Inflammatory macrophage (primary cell): ENCODE results near the gene ACBD4.

Experiments
- DNase-seq, 2 donors: peaks; one replicate each; pipeline ENCODE4 v3.0.0-alpha.2; 2020 to 2022

ACBD4 gene

DNA sequence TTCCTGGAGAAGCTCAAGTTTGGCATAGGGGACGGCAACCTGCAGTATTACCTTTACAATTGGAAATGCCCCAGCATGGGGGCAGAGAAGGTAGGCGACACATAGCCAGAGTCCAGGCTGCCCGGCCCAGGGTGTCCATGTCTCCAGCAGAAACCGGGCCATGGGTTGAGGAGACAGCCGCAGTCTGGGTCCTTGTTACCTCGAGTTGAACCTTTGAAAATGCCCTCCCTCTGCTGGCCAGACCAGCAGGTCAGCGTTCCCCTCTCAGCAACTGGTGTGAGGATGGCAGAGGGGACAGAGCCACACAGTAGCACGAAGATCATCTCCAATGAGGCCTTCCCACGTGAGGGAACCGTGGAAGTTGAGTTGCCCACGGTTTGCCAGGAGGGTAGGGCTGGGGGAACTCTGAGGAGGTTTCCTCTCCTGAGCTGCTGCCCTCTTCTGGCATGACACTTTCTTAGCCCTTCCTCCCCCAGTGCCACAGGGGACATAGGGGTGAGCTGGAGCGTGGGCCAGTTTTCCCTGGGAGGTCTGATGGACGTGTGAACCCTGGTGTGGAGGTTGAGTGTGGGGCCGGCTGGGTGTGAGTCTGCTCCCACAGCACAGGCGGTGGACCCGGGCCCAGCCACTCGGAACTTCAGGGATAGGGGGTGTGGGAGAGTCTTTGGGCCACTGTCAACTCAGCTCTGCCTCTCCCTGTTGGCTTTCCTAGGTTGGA lies 30.4 kb upstream of the ACBD4 start:
- no peak for DNase-seq

DNA sequence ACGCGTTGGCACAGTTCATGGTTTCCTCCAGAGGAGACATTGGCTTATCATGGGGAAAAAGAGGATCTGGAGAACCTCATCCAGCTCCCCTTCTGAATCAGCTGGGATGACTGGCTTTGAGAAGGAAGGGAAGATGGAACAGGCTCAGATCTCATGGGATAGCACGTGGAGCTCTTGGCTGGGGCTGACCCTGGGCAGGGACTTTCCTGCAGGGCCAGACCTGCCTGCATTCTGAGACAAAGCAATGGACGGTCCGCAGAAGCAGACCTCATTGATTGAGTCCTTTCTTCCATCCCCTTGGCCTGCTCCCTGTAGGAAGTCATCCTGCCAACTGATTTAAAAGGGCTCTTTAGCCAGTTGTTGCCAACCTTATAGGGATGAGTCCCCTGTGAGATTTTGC lies 29.4 kb upstream of the ACBD4 start:
- no peak for DNase-seq

DNA sequence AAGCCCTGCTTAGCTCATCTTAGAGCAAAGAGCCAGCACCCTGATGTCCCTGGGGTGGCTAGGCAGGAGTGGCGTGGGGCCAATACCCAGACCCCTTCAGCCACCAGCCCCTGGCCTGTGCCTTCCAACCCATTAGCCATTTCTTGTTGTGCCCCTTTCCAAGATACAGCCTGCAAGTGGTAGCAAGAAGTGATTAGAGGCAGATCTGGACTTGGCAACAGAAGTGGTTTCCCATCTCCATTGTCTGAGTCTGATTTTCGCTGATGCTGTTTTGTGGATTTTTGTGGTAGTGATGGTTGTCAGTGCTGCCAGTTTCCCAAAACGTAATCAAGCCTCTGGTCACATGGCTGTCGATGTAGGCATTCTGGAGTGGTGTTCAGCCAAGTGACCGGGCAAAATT lies 28.9 kb upstream of the ACBD4 start:
- no peak for DNase-seq

DNA sequence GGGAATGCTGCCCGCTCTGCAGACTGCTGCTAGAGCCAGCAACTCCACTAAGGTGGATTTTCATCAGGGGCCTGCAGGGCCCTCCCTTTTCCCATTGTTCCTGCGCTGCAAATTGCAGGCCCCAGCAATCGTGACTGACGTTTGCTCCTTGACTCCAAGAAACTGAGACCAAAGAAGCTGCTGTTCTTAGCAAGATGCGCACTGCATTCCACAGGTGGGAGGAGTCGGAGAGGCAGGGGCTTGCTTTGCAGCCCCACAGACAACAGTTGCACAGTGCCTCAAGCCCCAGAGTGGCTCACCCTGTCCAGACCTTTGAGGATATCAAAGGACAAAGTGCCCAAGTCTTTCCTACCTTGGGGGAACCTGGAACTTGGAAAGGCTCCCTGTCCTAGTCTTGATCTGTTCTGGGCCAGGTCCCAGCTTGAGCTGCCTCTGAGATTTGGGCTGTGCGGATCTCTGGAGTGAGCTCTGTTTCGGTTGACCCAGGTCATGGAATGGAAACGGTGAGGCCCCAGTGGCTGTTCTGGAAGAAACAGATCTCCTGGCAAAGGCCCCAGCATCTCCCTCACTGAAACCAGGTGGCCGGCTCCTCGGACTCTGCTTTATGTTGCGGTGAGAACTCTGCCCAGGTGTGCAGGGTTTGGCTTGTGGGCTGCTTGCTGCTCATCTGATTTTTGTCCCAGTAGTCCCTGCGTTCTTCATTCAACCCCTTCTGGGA lies 28.0 kb upstream of the ACBD4 start:
- no peak for DNase-seq

DNA sequence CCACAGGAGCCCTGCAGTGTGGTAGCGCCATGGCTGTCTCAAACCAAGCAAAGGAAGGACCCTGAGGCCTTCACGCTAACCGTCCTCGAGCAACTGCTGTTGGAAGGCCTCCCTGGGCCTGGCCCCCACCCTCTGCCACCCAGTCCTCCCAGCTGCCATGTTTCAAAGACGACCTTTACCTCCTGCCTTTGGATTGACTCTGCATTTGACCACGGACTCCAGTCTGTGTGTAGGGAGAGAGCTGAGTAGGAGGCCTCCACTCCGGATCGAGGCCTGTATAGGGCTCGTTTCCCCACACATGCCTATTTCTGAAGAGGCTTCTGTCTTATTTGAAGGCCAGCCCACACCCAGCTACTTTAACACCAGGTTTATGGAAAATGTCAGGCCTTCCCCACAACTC lies 27.4 kb upstream of the ACBD4 start:
- DNase-seq = no peak

DNA sequence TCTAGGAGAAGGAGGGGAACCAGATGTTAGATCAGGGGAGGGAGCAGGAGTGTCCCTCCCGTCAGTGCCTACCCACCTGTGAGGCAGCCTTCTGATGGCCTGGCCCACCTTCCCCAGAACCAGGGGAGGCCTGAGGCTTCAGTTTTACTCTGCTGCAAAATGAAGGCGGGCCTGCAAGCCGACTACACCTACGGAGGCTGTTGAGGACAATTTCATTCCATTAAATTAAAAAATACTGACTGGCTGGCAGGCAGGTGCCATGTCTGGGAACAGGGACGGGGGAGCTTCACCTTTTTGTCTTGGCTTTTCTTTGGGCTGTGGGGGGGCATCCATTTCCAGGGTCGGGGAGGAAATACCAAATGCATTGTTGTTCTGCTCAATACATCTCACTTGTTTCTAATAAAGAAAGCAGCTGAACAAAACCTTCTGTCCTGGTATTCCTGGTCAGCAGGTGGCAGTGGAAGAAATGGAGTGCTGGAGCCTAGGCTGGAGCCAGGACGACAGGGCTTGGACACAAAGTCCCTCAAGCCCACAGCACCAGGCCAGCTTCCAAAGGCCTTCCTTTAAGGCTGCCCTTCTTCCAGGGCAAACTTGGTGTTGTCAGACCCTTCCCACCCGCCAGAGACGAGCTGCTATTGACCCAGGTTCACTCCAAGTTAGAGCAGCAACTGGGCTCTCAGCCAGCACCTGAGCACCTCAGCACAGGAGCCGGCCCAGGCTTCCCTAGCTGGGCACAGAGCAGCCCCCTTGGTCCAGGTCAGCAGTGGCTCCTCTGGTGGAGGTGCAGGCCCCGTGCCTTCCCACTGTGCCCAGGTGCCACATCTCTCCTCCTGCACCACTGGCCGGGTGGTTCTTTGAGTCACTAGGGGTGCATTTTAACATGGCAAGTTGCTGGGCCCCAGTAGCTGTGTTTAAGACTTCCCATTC lies 26.6 kb upstream of the ACBD4 start:
- DNase-seq = no peak

DNA sequence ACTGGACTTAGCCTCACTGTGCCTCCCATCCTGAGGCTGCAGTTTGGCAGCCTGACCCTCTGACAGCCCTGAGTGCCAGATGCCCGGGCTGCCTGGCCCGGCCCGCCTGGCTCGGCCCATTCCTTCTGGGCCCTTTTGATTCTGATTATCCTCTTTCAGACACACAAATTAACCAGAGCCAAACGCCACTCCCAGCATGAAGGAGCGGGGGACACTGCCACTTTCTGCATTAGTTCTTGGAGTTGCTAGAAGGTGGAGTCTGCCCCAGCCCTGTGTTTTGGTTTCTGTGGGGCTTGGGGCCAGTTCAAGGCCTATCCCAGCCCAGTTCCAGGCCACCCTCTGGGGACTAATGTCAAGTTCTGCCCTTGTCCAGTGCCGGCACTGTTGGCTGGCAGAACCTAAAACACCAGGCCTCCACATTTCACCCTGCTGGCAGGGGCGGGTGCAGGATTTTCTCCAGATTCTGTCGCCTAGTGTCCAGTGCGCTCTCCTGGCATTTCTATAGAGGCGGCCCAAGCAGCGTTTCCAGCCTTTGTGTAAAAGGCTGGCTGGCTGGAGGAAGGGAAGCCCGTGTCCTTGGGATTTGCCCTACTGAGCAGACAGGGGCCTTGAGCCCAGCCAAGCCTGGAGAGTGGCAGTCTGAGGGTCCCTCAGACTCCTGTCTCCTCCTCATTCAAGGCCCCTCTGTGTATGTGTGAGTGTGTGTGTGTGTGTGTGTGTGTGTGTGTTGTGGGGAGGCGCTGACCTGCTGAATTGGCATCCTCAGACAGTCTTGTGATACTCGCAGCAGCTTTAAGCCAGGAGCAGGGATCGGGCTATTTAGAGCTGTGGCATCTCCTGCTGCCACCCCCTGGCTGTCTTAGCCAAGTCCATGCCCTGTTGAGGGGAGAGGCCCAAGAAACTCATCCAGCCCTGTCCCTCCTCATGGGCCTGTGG lies 24.5 kb upstream of the ACBD4 start:
- DNase-seq = no peak

DNA sequence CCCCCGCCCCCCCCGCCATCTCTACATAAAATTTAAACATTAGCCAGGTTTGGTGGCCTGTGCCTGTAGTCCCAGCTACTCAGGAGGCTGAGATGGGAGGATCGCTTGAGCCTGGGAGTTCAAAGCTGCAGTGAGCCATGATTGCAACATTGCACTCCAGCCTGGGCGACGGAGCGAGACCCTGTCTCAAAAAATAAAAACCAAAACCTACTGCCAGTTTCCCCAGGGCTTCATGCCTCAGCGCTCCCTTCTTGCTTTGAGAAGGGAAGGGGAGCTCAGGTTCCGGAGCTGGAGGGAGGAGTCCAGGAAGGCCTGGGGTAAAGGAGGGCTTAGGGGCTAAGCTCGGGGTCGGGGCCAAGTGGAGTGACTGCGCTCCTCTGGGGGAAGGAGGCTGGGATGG lies 23.6 kb upstream of the ACBD4 start:
- no peak for DNase-seq

DNA sequence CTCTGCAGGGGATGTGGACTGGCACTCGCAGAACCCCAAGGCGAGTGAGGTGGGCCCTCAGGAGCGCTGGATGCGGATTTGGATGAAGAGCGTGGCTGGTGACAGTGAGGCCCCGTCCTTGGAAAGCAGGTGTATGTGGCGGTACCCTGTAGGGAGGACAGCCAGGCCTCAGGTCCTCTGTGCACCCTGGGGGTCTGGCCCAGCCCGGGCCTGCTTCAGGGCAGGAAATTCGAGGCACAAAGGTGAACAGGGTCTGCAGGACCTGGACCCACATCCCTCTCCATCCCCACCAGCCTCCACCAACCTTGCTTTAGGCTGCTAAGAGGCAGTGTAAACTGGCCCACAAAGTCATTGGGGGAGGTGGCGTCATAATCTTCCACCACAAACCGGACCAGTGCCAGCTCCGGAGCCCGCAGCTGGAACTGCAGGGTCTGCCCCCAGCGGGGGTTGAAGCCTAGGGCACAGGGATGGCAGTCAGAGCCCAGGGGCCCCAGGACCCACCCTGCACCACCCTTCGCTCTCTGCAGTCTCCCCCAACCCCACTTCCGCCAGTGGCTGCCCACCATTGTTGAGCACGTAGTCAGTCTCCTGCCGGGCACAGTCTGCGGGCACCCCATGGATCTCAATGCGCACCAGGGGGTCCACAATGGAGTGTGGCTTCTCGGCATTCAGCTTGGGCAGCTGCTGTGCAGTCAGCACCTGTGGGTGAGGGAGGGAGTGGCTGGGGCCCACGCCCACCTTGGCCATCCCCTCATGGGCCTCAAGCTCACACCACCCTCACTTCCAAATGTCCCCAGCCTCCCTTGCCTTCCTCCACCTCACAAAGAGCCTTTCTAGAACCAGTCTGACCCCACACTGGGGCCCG lies 22.7 kb upstream of the ACBD4 start:
- no peak for DNase-seq

DNA sequence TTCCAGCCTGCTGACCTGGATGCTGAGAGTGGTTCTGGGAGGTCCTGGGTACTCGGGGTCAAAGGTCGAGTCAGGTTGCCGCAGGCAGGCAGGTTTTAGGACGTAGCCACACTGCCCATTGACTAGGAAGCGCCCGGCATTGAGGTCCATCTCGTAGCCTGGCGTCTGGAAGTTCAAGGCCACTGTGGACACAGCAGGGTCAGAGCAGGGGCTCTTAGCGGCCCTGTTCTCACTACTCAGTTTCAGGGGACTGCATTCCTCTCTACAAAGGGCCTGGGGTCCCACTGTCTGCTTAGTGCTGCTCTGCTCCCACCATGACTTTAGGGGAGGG lies 22.1 kb upstream of the ACBD4 start:
- DNase-seq = no peak

DNA sequence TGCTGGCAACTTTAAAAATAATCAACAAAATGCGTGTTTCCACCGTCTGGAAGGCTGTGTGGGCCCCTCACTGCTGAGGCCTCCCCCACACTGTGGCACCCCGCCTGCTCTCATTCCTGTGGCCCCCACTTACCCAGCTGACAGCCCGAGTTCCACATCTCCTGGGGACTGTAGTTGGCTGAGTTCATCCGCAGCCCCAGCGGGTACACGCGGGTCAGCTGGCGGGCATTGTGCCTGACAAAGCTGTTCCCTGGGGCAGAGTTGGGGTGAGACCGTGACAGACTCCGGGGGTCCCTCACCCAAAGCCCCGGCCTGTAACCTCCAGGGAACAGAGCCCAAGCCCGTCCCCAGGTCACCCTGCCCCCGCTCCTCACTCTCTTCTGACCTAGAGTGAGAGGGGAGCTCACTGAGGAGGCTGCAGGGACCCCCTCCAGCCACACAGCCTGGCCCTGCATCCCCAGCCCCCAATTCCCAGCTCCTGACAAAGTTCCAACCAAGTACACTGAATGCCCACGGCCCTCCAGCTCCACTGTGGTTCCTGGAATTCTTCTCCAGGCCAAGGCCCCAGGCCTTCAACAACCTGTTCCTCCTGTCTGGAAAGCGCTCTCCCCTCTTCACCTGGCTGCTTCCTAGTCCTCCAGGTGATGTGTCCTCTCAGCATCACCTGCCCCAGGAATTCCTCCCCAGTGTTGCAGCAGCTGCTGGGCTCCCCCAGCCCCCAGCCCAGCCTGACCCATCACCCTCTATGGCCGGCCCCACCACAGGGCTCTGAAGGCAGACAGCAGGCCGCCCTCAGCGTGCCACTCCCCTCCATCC lies 21.2 kb upstream of the ACBD4 start:
- no peak for DNase-seq

DNA sequence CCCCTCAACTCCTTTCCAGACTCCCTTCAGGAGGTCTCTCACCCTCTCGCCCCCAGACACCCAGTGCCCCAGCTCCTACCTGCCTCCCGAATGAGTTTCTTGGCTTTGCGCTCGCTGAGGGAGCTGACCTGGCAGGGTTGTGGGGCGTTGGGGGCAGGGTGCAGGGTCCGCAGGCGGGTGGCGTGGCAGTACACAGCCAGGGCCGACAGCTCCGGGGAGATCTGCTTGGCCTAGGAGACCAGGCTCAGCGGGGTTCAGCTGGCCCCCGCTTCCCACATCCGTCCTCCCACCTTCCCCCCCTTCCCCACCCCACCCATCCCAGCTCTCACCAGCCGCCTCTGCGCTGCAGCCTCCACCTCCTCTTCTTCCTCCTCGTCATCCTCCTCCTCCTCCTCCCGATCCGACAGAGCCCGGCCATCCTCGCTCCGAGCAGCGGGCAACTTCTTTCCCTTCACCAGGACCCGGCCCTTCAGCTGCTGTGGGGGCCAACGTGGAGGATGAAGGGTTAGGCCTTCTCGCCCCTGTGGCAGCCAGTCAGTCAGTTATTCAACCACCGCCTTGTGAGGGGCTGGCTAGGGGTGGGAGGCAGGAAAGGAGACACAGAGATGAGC lies 20.4 kb upstream of the ACBD4 start:
- DNase-seq = no peak

DNA sequence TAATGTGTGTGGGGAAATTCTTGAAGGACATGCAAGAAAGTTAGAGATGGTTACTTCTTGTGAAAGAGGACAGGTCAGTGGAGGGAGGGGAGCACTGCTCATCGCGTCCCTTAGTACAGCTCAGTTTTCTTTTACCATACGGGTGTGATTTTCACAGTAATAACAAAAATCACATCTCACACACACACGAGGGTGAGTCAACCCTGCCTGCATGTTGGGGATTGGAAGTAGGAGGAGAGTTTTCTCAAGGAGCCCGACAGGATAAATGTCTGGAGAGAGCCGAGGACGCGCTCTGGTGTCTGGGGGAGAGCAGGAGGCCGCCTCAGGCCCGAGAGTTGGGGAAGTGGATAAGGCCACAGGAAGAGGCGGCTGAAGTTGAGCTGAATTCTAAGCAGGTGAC lies 19.6 kb upstream of the ACBD4 start:
- DNase-seq = no peak

DNA sequence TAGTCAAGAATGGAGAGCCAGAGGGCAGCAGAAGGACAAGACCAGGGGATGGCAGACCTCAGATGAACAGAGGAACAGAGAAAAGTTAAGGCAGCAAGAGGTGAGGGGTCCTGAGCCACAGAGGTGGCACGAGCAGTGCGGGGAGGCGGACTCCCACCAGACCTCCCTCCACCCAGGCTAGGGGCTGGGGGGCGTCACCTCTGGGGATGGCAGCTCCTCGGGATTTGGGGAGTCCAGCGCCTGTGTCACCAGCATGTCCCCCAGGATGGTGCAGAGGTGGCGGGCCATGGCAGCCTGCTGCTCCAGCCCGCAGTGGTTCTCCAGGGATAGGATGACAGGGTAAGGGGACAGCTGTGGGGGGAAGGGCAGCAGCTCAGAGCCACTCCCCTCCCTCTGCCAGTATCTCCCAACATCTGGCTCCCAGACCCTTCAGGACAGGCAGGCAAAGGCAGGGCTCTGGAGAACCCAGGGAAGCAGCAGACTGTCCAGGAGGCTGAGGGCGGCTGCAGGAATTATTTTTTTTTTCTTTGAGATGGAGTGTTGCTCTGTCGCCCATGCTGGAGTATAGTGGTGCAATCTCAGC lies 19.0 kb upstream of the ACBD4 start:
- no peak for DNase-seq

DNA sequence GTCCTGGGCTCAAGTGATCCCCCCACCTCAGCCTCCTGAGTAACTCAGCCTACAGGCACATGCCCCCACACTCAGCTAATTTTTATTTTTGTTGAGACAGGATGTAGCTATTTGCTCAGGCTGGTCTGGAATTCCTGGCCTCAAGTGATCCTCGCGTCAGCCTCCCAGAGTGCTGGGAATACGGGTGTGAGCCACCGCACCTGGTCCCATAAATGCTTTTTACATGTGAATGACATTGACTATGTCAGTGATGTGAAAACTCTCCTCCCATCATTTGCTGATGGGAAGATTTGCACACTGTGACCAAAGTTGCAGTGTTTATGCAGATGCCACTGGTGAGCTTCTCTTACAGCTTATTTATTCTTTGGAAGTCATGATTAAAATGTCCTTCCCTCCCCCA lies 18.2 kb upstream of the ACBD4 start:
- no peak for DNase-seq

DNA sequence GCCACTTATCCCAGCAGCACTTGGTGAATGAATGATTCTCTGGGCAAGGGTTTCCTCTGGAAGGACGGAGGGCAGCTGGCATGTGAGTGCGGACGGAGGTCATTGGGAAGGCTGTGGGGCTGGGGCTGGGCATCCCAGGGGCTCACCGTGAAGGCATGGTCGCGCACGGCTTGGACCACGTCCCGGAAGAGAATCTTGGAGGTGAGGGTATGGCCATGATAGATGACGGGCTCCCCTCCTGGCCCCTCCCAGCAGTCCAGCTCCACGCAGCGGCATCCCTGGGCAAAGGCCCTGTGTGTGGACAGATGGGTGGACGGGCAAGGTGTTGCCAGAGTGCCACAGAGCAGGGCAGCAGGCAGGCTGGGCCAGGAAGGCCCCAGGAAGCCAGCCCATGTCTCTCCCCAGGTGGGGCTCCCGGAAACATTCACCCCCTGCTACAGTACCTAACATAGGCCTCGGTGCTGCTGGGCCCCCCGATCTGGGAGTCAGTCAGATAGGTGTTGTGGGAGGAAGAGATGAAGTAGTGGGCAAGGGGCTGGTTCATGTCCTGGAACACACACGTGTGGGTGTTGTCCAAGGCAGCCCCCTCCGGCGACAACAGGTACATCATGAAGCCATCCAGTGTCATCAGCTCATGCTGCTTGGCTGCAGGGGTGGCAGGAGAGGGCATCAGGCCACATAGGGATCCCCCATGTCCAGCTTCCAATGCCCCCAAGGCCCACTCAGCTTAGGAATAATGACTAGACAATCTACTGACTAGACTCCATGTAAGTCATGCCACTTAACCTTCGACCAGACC lies 17.4 kb upstream of the ACBD4 start:
- DNase-seq = no peak

DNA sequence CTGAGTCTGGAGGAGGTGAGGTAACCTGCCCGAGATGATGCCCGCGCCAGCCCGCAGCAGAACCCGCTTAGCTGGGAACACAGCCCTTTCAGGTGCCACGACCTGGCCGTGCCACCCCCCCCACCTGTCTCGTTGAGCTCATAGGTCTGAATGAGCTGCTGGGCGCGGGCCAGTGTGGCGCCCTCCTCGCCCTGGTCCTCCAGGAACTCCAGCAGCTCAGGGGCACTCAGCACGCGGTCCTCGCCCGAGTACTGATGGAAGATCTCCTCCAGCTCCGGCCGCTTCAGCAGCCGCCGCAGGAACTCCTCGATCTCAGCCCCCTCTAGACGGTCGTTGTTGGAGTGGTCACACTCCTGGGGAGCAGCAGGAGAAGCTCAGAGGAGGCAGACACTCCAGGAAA lies 16.8 kb upstream of the ACBD4 start:
- DNase-seq = no peak

DNA sequence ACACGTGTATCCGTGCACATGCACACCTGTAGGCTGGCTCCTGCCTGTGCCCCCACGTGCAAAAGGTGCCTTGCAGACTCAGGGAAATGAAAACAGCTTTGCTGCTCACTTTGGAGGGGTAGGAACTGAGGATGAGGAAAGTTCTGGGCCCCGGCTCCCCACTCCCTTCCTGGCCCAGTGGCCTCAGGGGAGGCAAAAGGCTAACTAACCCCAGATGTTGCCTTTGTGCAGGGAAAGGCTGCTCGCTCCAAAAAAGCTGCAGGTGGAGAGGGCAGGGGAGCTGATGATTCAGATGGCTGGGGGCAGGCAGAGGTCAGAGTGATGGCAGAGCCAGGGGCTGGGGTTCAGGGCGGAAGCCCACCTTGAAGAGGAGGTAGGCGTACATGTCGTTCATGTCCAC lies 15.5 kb upstream of the ACBD4 start:
- no peak for DNase-seq

DNA sequence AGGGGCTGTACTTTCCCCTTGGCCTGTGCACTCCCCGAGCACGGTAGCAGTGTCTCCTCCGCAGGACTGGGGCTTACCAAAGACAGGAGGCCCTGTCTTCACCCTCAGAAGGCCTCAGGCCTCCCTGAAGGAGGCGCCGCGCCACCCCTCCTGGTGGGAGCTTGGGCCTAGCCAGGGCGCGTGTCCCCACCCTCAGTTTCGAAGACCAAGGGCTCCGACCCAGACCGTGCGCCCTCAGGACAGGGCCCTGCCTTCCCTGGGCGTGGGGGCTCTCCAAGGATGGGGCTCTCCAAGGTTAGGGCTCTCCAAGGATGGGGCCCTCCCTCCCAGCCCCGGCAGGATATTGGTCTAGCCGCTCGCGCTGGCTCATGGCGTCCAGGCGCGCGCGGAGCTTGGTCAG lies 14.9 kb upstream of the ACBD4 start:
- no peak for DNase-seq
